ENCODE results near the gene KMT2E.
A peak's percentile ranks its signal among the peaks of the same experiment; 100 is the strongest.
"Not testable (repeated sequence)": the region's sequence is repeated elsewhere in the genome, so short reads cannot be mapped to it uniquely, and the experiment has no call there.

Gene KMT2E

DNA sequence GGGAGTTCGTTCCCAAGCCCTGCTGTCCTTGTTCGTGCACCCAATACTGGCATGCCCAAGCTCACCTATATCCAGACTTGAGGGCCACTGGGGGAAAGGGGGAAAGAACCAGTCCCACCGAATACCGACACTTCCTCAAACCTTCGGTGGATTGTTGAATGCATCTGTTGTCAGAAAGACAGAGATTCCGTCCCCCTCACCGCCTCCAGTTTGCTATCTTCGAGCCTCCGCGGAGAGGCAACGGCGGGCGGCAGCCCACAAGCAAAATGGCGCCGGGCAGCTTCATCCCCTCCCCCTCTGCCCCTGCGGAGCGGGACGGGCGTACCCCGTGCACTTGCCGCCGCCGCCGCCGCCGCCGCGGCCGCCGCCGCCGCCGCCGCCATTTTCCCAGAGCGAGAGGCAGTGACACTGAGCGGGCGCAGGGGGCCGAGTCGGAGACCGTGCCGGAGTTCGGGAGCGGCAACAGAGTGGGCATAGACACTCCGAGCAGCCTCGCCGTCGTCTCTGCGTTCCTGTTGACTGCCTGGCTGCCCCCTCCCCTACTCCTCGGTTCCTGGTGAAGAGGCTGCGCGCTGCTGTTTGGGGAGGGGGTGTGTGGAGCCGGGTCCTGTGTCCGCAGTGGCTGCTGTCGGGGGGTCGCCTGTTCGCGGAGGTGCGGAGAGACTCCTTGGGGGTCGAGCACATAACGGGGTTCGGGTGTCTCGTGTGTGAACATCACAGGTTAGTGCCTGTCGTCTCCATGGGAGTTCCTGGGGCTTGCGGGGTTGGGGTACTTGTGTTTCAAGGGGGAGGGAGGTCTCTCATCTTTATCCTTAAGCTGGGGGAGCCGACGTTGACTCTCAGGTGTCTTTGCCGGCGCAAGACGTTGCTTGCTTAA, at the start of gene KMT2E:
KMT2E (plus strand) TSS at position 390 of the 877 bp plus-strand sequence. CDS start 26,748 bp downstream, outside the sequence.
- peak; percentile 90 for DNase-seq (ENCODE audit: low read depth)

DNA sequence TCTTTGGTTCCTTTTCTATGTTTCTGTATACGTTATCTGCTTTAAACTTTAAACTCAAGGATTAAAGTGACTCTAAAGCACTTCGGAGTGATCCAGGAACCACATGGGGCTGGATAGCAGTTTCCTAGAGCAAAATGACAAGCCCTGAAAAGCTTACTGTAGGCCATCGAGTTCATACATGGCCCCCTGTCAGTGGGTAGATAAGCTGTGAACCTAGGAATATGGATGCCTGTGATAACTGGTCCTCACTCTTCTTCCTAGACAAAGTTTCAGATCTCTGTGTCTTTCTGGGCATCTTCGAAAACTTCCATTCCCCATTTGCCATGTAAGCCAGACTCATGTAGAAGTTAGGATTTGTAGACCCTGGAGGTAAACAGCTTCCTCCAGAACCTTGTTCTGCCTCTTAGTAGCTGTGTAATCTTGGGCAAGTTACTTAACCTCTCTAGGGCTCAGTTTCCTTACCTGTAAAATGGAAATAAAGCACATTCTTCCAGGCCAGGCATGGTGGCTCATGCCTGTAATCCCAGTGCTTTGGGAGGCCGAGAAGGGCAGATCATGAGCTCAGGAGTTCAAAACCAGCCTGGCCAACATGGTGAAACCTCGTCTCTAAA, 49.3 kb upstream of the KMT2E start:
- DNase-seq (ENCODE audit: low read depth) = no peak

DNA sequence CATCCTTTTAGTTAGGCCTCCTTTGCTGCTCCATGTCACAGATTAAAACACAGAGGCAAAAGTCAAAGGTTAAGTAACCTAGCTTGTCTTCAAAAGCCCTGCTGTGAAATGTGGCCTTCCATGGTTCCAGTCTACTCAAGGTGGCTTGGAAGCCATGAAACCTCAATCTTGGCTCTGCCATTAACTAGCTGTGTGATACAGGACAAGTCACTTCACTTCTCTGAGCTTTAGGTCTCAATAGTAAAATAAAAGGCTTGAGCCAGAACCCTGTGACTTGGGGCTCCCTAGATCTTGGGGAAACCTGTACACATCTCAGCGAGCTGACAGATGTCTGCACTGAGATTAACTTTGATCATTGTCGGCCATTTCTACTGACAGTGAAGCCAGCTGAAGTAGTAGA, 48.0 kb upstream of the KMT2E start:
- DNase-seq (ENCODE audit: low read depth) = no peak

- no peak for DNase-seq (ENCODE audit: low read depth)
Observed at GRCh38 chr7:104967088-104967487, 46.9 kb upstream of the KMT2E start.

DNA sequence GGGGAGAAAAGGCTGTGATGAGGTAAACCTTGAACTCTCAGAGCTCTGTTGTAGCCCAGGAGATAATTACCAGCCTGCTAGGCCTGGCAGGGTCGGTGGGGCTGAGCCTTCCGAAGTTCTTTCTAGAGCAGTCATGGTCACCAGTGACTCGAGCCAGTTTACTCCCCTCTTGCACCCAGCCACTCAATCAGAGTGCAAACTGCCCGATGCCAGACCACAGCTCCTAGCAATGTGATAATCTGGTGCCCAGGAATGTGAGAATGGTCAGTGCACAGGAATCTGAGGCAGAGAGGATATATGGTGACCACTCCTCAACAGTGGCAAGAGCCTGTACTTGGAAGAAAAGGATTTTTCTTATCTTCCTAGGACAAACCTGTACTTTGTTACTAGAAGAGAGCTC, 46.4 kb upstream of the KMT2E start:
- no peak for DNase-seq (ENCODE audit: low read depth)

DNA sequence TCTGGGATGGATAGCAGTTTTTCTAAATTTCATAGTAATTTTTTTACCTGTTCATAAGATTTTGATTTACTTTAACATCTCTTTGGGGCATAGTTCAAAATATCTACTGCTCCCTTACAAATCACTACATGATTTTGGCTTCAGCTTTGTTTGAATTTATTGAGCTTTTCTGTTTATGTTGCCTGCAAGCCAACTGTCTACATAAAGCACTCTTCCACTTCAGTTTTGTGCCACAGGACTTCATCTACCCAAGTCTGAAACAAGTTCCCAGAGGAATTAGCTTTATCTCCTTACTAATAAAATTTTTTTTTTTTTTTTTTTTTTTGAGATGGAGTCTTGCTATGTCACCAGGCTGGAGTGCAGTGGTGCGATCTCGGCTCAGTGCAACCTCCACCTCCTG, 45.4 kb upstream of the KMT2E start:
- no peak for DNase-seq (ENCODE audit: low read depth)

- DNase-seq (ENCODE audit: low read depth) = no peak
Observed at GRCh38 chr7:104969183-104969582, 44.8 kb upstream of the KMT2E start.

GRCh38 chr7:104971290-104972071, 42.5 kb upstream of the KMT2E start:
- no peak for DNase-seq (ENCODE audit: low read depth)

- no peak for DNase-seq (ENCODE audit: low read depth)
Observed at GRCh38 chr7:104972500-104972899, 41.5 kb upstream of the KMT2E start.

DNA sequence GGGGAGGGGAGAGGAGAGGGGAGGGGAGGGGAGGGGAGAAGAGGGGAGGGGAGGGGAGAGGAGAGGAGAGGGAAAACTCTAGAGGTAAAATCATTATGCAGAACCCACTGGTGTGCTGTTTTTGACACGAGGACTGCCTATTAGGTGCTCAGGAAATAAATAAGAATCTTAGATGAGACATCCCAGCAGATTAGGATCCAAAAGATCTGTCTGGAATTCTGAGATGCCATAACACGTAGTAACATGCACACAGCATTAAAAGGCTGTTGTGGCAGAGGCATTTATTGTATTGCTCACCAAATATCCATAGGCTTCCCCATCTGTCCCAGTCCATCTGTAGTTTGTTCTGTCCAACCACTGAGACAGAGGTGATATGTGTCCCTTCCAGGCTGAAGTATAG, 40.8 kb upstream of the KMT2E start:
- no peak for DNase-seq (ENCODE audit: low read depth)

DNA sequence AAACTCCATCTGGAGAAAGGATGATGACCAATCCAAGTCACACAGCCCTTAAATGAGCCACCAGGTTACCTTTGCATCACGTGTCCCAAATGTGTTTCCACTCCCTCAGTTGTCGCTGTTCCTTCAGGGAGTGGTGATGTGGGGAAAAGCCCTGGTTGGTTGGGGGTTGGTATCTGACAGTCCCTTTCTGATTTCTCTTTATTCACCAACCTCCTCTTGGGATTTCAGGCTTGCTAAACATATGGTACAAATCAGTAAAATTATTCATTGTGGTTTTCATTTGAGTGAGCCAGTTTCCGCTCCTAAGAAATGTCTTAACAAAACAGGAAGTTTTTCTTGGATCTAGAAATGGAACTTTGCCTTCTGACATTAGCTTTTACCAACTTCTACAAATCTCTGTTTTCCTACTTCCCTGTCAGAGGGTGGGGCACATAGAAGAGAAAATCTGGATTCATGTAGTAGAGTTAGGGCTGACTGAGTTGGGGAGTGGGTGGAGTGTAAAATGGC, 40.0 kb upstream of the KMT2E start:
- DNase-seq (ENCODE audit: low read depth) = no peak

GRCh38 chr7:104975553-104975952, 38.5 kb upstream of the KMT2E start:
- DNase-seq (ENCODE audit: low read depth) = not testable (repeated sequence)

DNA sequence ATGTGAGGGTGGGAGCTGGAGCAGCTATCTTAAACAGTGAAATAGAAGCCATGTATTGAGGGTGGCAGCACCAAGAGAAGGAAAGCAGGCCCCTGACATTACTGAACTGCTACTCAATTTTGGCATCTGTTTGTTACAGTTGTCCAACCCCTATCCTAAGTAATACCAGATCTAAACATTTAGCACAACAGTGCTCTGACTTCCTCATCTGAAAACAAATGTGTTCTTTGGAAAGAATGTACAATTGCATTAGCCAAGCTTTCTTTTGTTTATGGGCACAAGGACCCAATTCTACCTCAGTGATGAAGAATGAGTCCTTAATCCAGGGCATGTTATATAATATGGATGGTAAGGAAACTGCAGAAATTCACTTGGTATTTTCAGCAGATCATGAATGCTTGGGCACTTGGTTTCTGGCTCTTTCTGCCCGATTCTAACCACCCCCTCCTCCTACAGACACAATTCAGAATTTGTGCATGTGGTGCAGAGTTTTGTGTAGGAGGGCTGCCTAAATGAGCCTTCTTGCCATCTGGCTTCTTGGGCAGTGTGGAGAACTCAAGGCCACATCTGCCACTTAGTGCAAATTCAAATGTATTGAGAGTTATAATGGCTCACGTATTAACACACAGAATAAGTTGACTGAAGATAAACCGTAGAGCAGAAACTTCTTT, 36.9 kb upstream of the KMT2E start:
- DNase-seq (ENCODE audit: low read depth) = no peak

GRCh38 chr7:104978460-104978859, 35.5 kb upstream of the KMT2E start:
- DNase-seq (ENCODE audit: low read depth) = no peak

GRCh38 chr7:104979167-104979841, 34.7 kb upstream of the KMT2E start:
- DNase-seq (ENCODE audit: low read depth) = no peak

- no peak for DNase-seq (ENCODE audit: low read depth)
Observed at GRCh38 chr7:104980440-104980839, 33.6 kb upstream of the KMT2E start.

DNA sequence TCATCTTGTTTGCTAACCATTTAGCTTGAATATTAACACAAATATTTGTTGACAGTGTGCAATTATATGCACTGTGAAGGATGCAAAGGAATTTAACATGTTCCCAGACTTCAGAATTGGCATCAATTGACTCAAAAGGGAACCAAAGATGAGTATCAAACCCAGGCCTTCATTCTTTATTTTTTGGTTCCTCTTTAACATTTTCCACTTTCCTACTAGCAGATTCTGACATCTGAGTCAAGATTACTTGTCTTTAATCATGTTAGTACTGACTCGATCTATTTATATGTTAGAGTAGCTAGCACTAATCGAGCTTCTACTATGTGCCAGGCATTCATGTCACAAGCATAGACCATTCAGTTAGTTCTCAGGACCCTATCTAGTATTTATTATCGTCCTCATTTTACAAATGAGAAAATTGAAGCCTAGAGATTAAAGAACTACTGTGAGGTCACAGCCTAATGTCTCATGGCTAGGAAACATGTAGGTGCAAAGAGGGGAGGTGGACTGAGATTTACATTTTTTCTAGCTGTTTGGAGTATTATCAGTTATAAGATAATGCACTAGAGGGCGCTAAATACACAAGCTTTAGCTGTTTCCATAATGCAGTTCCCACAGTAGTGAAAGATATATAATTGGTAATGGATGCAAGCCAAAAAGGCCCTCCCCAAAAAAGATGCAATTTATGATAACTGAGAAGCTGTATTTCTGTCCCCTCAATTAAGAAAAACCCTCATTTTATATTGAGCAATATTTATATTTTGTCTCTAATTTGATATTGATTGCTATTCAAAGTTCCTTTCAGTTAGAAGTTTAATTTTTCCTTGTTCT, 32.9 kb upstream of the KMT2E start:
- no peak for DNase-seq (ENCODE audit: low read depth)

- DNase-seq (ENCODE audit: low read depth) = no peak
Observed at GRCh38 chr7:104981672-104982037, 32.4 kb upstream of the KMT2E start.

- no peak for DNase-seq (ENCODE audit: low read depth)
Observed at GRCh38 chr7:104982308-104983075, 31.5 kb upstream of the KMT2E start.

DNA sequence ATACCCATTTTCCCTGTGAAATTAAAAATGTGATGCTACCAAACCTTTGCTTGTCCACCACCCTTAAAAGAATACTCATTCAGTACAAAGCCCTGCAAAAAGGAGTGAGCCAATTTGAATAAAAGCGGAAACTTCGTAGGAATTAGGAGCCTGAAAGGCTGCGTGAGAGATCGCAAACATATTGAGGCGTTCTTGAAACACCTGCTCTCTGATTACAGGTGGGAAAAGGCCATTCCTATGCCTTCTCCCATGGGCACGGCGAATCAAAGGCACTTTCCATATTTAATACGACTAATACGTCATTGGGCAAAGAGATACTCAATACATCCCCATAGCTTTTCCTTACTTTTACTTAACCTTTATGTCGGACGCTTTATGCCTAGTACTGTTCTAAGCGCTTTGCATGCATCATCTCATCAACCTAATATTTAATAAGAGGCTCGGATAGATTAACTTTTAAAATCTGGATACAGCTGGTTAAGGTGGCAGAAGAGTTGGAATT, 30.9 kb upstream of the KMT2E start:
- no peak for DNase-seq (ENCODE audit: low read depth)

Data from activated T-helper 9 cell treated with anti-CD3 and anti-CD28 coated beads, Interleukin-2, amount 50 U/mL, for 16 hours (primary cell).